GM18517 (cell line): ENCODE data around the gene LDLRAD4.

Source experiments
- ATAC-seq: cut with Tn5 transposase; IDR thresholded peaks from one replicate; pipeline ENCODE4 v1.9.1; 2021; ENCODE audit warnings: mild to moderate bottlenecking, moderate library complexity; ENCODE audit not compliant: unreplicated experiment

The LDLRAD4 gene

DNA sequence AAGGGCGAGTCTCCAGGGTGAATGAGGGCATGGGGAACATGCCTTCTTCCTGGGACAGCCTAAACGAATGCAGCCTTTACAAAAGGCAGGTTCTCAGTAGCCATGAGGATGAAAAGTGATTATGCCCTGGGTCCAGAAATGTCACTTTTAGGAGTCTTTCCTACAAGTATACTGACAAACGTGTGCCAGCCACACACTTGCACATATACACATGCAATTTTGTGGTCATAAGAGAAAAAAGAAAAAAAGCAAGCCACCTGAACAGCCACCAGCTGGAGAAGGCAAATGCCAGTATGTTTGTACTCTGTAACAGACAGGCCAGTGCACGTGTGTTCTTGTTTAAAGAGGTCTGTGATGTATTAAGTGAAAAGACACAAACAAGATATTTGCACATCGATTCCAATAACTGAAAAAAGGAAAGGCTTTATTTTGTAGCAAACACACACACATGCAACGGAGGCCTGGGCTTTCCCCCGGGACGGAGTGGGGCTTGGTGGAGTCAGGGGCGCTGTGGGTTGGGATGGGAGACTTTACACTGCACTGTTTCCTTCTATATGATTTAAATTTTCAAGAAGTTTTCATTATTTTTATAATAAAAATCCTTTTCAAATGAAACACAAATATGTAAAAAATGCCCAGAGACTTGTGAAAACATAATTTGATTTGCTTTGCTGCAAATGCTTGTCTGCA, 399.4 kb downstream of the LDLRAD4 start:
- no peak for ATAC-seq

DNA sequence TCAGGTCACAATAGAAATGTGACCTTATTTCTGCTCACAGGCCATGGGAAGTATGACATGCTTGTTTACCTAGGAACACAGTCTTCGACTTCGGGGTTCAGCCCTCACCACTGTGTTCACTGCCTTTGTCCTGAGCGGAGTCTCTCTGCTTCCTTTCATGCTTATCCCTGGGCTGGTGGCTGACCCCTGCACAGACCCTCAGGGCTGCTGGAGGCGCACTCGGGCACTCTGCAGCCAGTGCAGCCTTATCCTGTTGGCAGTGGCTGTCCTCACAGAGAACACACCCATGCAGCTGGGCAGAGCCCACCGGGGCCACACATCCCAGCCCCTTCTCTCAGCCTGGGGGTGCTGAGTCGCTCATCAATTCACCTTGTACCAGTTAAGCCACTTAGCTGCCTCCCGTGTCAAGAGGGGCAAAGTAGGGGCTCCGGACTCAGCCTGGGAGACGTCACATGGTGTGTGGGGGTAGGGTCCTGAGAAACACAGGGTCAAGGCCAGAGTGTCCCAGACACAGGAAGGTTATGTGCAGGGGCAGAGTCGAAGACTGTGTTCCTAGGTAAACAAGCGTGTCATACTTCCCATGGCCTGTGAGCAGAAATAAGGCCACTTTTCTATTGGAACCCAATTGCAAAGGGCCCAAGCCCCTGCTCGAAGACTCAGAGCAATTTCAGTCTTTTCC, 400.3 kb downstream of the LDLRAD4 start:
- ATAC-seq = no peak

DNA sequence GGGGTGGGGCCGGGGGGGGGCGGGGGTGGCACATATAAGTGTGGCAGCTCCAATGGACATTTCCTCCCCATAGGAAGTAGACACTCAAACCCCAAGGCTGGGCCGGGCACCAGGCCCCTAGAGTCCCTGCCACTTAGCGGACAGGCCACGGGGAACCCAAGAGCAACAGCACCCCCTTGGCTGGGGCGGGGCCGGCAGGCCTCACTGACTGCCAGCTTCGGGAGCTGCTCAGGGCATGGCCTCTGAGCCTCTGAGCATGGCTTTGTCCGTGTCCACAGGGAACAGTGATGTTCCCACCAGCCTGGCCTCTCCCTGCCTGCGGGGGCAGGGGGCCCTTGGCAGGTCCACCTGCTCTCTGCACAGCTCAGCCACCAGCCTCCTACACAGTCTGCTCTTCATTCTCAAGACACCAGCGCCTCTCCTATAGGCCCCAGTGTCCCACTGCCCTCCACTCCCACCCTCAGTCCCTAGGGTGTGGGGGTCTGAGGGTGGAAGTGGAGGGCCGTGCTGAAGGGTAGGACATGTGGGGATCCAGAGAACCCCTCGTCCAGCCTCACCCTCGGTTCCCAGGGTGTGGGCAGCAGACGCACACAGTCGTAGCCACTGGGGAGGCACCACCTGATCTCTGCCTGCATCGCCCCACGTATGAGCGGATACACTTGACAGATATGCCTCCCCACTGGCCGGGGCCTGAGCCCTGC, 401.1 kb downstream of the LDLRAD4 start:
- no peak for ATAC-seq

DNA sequence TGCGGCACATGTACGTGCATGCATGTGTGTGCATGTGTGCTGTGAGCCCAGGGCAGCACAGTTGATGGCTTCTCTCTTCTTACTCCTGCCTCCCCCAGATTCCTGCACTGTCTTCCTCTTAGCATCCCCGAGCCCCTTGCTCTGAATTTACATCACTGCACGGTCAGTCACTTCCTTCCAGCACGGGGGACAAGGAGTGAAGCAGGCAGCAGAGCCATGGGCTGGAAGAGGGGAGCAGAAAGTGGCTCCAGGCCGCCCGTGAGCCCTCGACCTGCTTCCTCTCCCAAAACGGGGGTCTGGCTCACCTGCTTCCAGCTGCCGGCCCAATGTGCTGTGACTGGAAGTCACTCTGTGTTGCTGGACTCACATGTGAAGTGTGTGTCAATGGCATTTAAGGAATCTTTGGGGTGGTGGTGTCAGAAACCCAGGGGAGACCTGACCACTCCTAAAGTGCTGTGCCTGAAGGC, 401.7 kb downstream of the LDLRAD4 start:
- ATAC-seq = no peak

DNA sequence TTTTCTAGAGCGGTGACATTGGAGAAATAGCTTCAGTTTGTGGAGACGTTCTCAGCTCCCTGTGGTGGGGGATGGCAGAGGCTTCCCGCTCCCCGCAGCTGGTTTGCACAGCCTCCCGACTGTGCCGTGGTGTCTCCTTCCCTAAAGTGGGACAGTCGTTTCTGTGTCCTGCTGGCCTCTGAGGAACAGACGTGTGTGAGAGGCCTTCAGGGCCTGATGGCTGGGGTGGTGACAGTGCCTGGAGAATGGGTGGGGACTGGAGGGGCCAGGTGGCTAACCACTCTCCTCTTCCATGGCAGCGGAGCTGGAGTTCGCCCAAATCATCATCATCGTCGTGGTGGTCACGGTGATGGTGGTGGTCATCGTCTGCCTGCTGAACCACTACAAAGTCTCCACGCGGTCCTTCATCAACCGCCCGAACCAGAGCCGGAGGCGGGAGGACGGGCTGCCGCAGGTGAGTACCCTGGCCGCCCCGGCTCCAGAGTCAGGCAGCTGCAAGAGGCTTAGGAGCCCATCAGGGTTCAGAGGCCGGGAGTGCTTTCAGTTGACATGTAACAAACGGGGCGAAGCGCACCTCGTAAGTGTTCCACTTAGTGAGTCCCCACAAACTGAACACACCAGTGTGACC, 402.4 kb downstream of the LDLRAD4 start:
- no peak for ATAC-seq

DNA sequence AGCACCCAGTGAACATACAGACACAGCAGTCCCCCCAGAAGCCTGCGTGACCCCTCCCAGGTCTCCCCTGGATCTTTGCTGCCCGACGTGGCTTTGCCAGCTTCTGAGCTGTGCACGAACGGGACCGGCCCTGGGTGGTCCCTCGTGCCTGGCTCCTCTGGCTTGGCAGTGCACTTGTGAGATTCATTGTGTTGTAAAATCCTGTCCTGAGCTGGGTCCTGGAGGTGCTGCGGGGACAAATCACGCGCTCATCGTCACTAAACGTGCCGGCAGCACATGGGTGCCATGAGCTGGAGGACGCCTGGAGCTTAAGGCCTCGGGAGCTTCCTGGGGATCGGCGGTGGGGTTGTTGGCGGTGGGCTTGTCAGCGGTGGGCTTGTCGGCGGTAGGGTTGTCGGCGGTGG, 402.9 kb downstream of the LDLRAD4 start:
- no peak for ATAC-seq

DNA sequence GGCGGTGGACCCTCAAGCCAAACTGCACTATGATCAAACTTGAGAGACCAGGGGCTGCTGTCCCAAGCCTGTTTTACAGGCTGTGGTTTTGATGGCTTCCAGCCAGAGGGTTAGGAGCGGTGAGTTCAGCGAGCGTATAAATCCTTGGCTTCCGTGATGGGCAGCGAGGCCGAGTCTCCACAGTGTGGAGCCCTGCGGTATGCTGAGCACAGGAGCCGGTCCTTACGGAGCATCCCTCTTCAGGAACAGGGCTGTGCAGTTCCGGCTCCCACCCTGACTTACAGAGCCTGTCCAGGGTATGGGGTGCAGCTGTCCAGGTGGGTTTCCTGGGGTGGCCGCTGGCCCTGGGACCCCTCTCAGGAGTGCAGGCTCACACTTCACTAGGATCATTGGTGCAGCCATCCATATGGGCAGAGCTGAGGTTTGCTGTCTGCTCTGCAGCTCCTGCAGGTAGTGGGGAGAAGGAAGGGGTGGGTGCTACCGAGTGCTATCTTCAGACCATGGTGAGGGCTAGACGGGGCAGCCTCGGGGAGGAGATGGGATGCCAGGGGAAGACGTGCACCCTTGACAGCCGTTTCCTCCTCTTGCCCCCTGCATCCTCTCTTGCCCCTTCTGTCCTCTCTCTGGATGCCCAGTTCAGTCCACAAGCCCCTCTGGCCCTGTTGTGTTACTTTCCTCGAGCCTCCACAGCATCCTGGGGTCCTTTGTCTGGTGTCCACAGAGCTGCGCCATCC, 403.5 kb downstream of the LDLRAD4 start:
- no peak for ATAC-seq

DNA sequence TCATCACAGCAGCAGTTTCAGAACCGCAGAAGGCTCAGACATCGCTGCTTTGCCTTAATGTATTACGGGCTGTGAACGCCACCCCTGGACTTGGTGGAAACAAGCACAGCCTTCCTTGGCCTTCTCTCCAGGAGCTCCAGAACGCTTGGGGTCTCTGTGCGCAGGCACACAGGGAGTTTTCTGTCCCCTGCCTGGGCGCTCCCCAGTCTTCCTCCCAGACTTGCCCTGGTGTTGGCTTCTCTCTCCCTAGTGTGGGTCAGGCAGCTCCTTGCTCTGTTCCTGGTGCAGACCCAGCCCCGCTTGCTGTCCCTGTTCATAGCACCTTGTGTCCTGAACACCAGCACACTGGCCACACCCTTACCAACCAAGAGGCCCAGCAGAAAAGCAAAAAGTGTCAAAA, 404.2 kb downstream of the LDLRAD4 start:
- ATAC-seq = no peak

DNA sequence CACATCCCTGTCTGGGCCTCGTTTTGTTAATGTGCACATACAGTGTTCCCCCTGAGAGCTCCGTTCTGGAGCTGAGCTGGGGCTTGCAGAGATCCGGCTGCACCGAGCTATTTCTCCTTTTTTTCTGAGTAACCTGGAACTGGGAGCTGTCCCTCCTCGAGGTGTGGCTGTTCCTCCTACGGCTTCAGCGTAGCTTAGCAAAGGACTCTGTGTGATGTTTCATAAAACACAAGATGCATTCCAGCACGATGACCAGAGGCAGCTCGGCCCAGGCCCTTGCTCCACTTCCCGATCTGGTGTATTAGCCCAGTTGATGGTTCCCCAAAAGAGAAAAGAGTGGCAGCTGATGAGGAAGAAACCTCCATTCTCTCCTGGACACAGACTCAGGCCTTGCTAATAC, 404.8 kb downstream of the LDLRAD4 start:
- ATAC-seq = no peak

DNA sequence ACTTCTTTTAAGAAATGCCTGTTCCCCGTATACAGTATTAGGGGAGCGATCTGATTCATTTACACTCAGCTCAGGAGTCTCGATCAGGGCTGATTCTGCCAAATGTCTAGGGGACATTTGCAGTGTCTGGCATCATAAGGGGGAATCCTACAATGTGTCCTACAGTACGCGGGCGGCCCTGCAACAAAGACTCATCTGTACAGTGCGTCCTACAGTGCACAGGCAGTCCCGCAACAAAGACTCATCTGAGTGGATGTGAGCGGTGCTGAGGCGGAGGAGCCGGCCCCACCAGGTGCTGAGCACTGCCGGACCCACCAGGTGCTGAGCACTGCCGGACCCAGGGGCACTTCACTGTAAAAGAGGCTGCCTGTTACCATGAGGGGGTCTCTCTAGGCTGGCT, 405.3 kb downstream of the LDLRAD4 start:
- ATAC-seq = no peak

DNA sequence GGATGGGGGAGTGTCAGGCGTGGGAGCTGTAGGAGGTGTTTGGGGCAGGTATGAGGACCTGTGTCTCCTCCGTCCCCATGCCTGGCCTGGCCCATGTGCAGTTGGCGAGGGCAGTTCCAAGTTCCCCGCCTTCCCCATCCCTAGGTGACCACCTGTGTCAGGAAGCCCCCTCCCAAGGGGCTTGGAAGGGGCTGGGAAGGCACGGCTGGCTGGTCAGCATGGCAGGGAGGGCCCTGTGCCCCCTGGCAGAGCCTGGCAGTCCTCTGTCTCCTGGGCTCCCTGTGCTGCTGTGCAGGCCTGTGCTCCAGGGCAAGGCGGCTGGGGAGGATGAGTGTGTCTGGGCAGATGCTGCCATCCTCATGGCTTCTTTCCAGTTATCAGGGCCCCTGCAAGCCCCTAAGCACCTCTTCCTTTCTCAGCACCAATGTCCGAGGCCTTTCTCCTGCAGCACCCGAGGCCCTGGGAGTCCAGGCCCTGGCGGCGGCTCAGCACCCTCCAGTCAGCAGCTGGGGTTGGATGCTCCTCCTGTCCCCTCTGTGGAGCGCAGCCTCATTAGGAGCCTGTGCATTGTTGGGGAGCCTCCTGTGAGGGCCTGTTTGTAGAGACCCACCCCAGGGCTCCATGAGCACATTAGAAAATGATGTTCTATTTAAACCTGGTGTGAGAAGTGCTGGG, 406.1 kb downstream of the LDLRAD4 start:
- ATAC-seq = no peak

DNA sequence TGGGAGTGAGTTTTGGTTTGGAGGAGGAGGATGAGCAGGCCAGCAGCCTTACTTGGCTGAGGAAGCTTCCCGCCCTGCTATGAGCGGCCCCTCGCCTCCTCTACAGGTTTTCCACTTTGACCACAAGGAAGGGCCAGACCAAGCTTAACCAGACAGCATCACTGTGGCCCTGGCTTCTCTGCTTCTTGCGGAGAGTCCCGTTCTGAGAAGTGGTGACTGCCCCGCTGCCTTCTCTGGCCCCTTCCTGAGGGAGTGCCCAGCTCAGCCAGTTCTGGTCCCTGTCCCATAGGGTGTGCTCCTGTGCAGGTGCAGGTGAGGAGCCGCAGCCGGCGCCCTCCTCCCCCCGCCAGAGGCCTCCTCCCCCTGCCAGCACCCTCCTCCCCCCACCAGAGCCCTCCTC, 406.8 kb downstream of the LDLRAD4 start:
- no peak for ATAC-seq

DNA sequence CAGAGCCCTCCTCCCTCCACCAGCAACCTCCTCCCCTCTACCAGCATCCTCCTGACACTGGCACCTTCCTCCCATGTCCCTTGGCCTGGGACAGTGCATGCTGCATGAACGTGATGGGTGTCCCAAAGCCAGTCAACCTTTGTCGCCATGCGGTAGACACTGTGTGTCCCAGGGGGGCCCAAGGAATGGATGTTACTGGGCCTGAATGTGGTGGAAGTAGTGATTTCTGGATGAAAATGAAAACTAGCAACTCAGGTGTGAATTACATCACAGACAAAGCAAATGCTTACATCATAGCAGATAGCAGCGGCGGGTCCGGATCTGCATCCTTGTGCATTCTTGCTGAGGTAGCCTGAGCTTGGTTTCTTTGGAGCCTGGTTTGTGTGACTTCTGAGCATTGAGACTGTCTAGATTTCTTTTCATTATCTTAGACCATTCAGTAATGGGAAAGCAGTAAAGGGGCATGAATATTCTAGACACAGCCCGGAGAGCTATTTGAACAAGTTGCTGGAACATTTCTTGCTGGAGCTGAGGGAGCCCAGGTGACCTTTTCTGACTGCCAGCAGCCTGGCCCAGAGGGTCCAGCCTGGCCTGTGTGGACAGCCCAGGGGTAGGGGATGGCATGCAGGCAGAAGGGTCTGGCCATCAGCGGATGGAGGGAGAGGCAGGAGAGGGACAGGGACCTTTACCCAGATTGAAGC, 407.4 kb downstream of the LDLRAD4 start:
- ATAC-seq = no peak

DNA sequence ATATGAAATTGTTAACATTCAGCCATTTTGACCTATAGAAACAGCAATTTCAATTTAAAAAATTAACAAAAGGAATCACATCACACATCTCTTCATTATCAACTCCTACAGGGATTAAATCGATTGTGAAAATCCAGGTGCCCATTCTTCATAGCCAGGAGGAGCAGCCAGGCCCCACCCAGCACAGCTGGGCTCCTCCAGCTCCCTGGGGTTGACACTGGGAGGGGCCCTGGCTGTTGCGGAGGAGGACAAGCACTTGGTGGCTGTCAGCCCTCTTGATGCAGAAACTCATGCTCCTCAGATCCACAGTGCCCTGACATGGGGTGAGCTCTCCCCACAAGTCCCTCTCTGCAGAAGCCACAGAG, 408.0 kb downstream of the LDLRAD4 start:
- ATAC-seq = no peak

DNA sequence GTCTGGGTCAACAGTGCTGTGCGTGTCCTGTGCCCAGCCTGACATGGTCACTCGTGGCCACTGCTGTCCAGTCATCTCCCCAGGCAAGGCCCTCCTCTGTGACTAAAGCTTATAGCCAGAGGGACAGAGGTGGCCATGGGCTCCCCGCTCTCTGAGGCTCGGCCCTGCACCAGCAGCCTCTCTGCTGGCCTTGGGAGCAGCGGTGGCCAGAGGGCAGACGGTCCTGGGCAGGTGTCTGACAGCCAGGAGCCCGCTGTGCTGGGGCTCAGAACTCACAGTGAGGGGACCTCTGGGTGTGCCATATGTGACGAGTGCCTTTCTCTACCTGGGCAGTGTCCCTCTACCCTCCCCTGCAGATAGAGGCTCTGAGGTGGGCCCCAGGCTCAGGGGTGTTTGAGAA, 409.1 kb downstream of the LDLRAD4 start:
- ATAC-seq = no peak

DNA sequence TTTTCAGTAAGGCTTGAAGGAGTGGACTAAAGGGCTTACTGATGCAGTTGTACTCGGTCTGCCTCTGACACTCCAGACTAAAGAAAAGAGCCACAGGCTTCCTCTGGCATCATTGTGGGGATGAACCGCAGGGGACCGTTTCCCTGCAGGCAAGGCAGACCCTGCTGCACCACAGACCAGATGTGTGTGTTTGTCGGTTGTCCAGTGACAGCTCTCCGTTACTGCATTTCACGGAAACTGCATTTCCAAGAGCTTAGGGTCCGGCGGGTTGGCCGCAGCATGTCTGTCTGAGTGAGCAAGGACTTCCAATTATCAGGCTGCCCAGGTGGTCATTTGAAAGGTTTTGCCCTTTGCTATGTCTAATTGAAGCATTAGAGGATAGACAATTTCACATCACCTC, 409.7 kb downstream of the LDLRAD4 start:
- no peak for ATAC-seq

DNA sequence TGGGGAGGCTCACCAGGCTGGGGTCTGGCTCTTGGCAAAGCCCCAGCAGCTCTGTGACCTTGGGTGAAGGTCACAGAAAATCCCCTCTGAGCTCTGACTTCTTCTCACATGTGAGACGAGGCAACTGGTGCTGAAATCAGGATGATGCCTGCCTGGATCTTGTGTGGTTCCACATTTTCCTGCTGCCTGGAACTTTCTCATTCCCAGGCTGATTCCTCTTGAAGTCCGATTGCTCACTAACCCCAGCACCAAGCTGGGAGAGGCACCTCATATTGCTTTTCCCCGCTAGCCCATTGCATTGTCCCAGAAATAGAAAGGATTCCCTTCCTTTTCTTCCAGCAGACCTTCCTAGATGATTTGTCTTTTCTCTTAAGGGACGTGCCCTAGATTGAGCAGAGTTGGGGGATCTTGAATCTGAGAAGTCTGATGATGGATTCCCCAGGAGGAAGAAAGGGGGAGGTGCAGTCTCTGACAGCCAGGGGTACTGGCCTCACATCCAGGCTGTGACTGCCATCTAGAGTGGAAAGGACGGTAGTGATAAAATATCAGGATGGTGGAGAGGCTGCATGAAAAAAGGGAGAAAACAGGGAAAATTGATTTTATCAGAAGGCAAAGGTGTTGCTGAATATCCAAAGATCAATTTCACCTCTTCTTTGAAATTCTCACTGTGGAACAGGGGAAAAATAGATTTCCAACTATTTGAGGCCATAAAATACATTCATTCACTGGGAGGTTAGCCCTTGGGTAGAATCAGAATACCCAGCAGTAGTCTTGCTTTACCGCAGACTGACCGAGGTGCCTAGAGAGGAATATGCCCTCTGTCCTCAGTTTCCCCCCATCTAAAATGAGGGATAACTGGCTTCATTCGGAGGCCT, 411.5 kb downstream of the LDLRAD4 start:
- ATAC-seq = peak; percentile 84

DNA sequence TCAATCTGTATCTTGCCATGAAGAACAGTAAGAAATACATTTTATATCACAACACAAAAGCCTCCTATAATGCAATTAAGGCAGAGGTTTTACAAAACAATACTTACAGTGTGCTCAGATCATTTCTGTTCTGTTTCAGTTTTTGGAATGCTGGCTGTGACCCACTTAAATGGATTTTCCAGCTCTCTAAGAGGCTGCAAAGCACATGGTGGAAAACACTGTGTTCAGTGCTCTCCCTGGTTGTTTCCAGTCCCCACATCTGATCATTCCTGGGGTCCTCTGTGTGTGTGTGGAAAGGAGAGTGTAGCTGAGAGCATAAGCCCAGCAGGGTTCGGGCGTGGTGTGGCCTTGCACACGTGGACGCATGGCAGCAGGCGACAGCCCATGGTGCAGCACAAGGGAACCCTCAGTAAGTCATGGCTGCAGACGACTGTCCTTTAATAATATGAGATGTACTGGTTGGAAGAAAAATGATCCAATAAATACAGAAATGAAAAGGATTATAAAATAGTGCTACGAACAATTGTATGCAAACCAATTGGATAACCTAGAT, 412.2 kb downstream of the LDLRAD4 start:
- ATAC-seq = no peak

DNA sequence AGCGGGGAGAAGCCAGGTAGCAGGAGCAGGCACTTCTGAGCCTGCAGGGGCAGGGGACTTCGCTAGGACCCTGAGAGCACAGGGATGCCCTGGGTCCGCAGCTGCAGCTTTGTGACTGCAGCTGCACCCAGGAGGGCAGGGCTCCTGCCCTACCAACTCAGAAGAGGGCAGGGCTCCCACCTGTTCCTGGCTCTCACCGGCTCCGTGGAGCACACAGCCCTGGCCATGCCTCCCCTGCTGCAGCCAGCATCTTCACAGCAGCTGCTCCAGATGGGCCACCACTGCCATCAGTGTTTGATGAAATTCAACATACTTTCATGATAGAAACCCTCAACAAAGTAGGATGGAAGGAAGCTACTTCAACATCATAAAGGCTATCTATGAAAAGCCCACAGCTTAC, 415.1 kb downstream of the LDLRAD4 start:
- no peak for ATAC-seq
